Stimulated activated CD4-positive, alpha-beta T cell treated with anti-CD3 and anti-CD28 coated beads, Interleukin-1b, Interleukin-23, amount 100 ng/mL, for 48 hours (primary cell): Measurements from ENCODE around the gene CACNA1S.

Source experiments
- DNase-seq: peaks from one replicate; pipeline ENCODE4 v3.0.0-alpha.2; 2020

The CACNA1S gene

GRCh38 chr1:201112173-201112731, at the start of gene CACNA1S:
CACNA1S (minus strand) TSS chr1:201112426; CDS start chr1:201112339, 87 bp downstream.
- DNase-seq, result no peak

GRCh38 chr1:201157949-201158348, 45.7 kb upstream of the CACNA1S start:
- no peak for DNase-seq

GRCh38 chr1:201156819-201157218, 44.6 kb upstream of the CACNA1S start:
- DNase-seq, result no peak

GRCh38 chr1:201156346-201156745, 44.1 kb upstream of the CACNA1S start:
- no peak for DNase-seq

- DNase-seq, result no peak
Measured at GRCh38 chr1:201155354-201155753, 43.1 kb upstream of the CACNA1S start.

- peak; percentile 98 for DNase-seq
Measured at GRCh38 chr1:201154389-201155165, 42.4 kb upstream of the CACNA1S start, which contains the start of gene TMEM9. TMEM9 (minus strand) TSS chr1:201154474; CDS start chr1:201153923, 551 bp downstream.

GRCh38 chr1:201153474-201154388, 41.5 kb upstream of the CACNA1S start:
- no peak for DNase-seq

- DNase-seq, result no peak
Measured at GRCh38 chr1:201149400-201149799, 37.2 kb upstream of the CACNA1S start.

- no peak for DNase-seq
Measured at GRCh38 chr1:201147396-201148015, 35.3 kb upstream of the CACNA1S start.

- no peak for DNase-seq
Measured at GRCh38 chr1:201146626-201147390, 34.6 kb upstream of the CACNA1S start.

GRCh38 chr1:201145816-201146215, 33.6 kb upstream of the CACNA1S start:
- no peak for DNase-seq

- DNase-seq, result no peak
Measured at GRCh38 chr1:201145132-201145531, 32.9 kb upstream of the CACNA1S start.

- no peak for DNase-seq
Measured at GRCh38 chr1:201144701-201145100, 32.5 kb upstream of the CACNA1S start.

- DNase-seq, result no peak
Measured at GRCh38 chr1:201143726-201144635, 31.8 kb upstream of the CACNA1S start.

- DNase-seq, result no peak
Measured at GRCh38 chr1:201142849-201143725, 30.9 kb upstream of the CACNA1S start.

GRCh38 chr1:201142011-201142848, 30.0 kb upstream of the CACNA1S start:
- no peak for DNase-seq

GRCh38 chr1:201141418-201141817, 29.2 kb upstream of the CACNA1S start:
- DNase-seq, result no peak

- no peak for DNase-seq
Measured at GRCh38 chr1:201140941-201141260, 28.7 kb upstream of the CACNA1S start.
